Naive thymus-derived CD8-positive, alpha-beta T cell (primary cell): ENCODE results near the gene MBD5. TPM values are rescaled to one million over a fixed set of nuclear protein-coding genes. Genes with fewer than 3 reads are reported as not detected.

Source experiments
- ATAC-seq, 2 donors: fragments of 150-1000 bp; cut with Tn5 transposase in 1 of 2; sonication (Bioruptor Pico), chemical (Tn5 transposase) in 1 of 2; 1 replicate in 1 of 2; 2 replicates in 1 of 2; pipeline ENCODE4 v1.10.0; 2021; ENCODE audit warnings: mild to moderate bottlenecking in 2 of 2, moderate library complexity in 2 of 2
- POLR2A ChIA-PET: fragments of 350-600 bp; sonication (Branson Sonifier 250); formaldehyde crosslinking; loops from one replicate; lab custom pipeline; 2021; ENCODE audit warnings: antibody characterized with exemption; lab: Charles Lee
- DNase-seq, 10 donors: peaks; one replicate each; pipeline versions ENCODE4 v3.0.0 to v3.0.0-alpha.2; 2020 to 2022
- H3K27ac Mint-ChIP-seq, 10 donors: one replicate each; pipeline ENCODE4 v1.8.0; 2020 to 2022; ENCODE audit warnings: mild to moderate bottlenecking in 10 of 10, mixed read lengths in 10 of 10, moderate library complexity in 4 of 10, inconsistent platforms in 1 of 10
- H3K27me3 Mint-ChIP-seq, 5 donors: one replicate each; pipeline ENCODE4 v1.8.0; 2021 to 2022; ENCODE audit warnings: mixed read lengths in 5 of 5
- H3K36me3 Mint-ChIP-seq, 3 donors: one replicate each; pipeline ENCODE4 v1.8.0; 2020 to 2022; ENCODE audit warnings: mixed read lengths in 3 of 3, mild to moderate bottlenecking in 2 of 3, inconsistent platforms in 1 of 3
- H3K4me1 Mint-ChIP-seq, 4 donors: one replicate each; pipeline ENCODE4 v1.8.0; 2021 to 2022; ENCODE audit warnings: mixed read lengths in 4 of 4
- H3K4me3 Mint-ChIP-seq, 10 donors: one replicate each; pipeline ENCODE4 v1.8.0; 2020 to 2022; ENCODE audit warnings: mild to moderate bottlenecking in 10 of 10, mixed read lengths in 10 of 10, moderate library complexity in 6 of 10, inconsistent platforms in 1 of 10
- H3K9me3 Mint-ChIP-seq, 9 donors: one replicate each; pipeline ENCODE4 v1.8.0; 2020 to 2022; ENCODE audit warnings: mixed read lengths in 9 of 9, mild to moderate bottlenecking in 3 of 9, inconsistent platforms in 1 of 9, moderate library complexity in 1 of 9
- polyA plus RNA-seq, 3 donors: library from polyadenylated mRNA; unstranded; fragments of 300-500 nt; fragmentation: Illumina TruSeq; gene quantifications; one replicate each; pipeline ENCODE4 v1.2.3, GENCODE V29; 2021
- total RNA-seq, 8 experiments: library from RNA in 2 of 8; stranded (reverse) in 2 of 8; gene quantifications; one replicate each; pipeline ENCODE4 v1.2.3 and lab custom pipeline; 2021 to 2026

The MBD5 gene
- total and polyA plus RNA-seq, 5 experiments from 2014 or later, result 11.7 to 54.1 (median 17.9) TPM

DNA sequence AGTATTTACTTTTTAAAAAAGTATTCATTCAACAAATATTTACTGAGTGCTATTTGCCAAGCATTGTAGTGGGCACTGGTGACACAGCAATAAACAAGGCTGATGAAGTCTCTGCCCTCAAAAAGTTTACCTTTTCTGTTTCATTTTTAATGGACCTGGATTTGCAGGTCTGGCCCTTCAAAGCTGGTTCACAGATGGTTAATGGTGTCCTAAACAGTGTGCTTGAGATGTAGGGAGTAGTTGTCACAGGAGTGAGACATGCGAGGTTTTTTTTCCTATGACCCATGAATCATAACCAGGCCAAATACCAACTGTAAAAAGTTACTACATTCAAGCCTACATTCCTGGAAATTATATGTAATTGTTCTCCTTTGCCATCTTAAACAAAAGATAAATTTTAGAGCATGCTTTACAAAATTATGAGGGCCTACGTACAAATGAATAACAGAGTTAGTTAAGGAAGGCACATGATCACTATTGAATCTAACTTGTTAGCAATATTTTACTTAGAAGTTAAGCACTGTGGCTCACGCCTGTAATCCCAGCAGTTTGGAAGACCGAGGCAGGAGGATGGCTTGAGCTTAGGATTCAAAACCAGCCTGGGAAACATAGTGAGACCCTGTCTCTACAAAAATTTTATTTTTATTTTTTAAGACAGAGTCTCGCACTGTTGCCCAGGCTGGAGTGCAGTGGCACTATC is 223.9 kb downstream of the MBD5 start:
- H3K27me3 Mint-ChIP-seq, result no peaks in the 10 kb centered on the region
- ATAC-seq (no peak), DNase-seq (no peak)
- H3K4me1 Mint-ChIP-seq, result no peaks in the 10 kb centered on the region
- POLR2A ChIA-PET, result no interaction called here
- peaks cover 0 to 35% (median 12%) of the 10 kb centered on the region in 9 donors for H3K9me3 Mint-ChIP-seq
- no peak overlapping the region for H3K4me3 Mint-ChIP-seq
- H3K27ac Mint-ChIP-seq, result no peak overlapping the region
- H3K36me3 Mint-ChIP-seq, result peaks cover 29 to 50% (median 32%) of the 10 kb centered on the region in 3 donors

GRCh38 chr2:148251993-148252392 is 231.1 kb downstream of the MBD5 start:
- H3K4me1 Mint-ChIP-seq, result no peaks in the 10 kb centered on the region
- H3K36me3 Mint-ChIP-seq, result peaks cover 41 to 78% (median 45%) of the 10 kb centered on the region in 3 donors
- DNase-seq, result no peak
- POLR2A ChIA-PET, result interaction anchor here (0.5 kb wide), 1 partner anchor 746 kb away, joined by 5 read pairs; no protein-coding TSS in a partner anchor
- H3K27me3 Mint-ChIP-seq, result no peaks in the 10 kb centered on the region
- no peak overlapping the region for H3K27ac Mint-ChIP-seq
- peaks cover 0 to 64% (median 28%) of the 10 kb centered on the region in 9 donors for H3K9me3 Mint-ChIP-seq
- H3K4me3 Mint-ChIP-seq, result no peak overlapping the region
- no peak for ATAC-seq

DNA sequence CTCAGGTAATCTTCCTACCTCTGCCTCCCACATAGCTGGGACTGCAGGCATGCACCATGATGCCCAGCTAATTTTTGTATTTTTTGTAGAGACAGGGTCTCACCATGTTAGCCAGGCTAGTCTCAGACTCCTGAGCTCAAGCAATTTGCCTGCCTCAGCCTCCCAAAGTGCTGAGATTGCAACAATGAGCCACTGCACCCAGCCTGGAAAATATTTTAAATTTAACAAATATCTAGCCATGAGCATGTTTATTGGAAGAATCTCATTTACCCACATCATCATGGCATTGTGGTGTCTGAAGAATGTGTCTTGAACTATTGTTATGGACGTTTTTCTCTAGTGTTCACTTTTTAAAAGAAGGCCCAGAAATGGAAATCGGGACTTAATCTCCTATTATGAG is 231.8 kb downstream of the MBD5 start:
- ATAC-seq (no peak), DNase-seq (no peak)
- no peak overlapping the region for H3K4me3 Mint-ChIP-seq
- POLR2A ChIA-PET, result interaction anchor here (0.5 kb wide), 1 partner anchor 746 kb away, joined by 5 read pairs; no protein-coding TSS in a partner anchor
- no peak overlapping the region for H3K27ac Mint-ChIP-seq
- H3K9me3 Mint-ChIP-seq, result peaks cover 0 to 64% (median 28%) of the 10 kb centered on the region in 9 donors
- H3K27me3 Mint-ChIP-seq, result no peaks in the 10 kb centered on the region
- H3K4me1 Mint-ChIP-seq, result no peaks in the 10 kb centered on the region
- H3K36me3 Mint-ChIP-seq, result peaks cover 38 to 80% (median 41%) of the 10 kb centered on the region in 3 donors

GRCh38 chr2:148253685-148254084 is 232.8 kb downstream of the MBD5 start:
- POLR2A ChIA-PET, result no interaction called here
- Mint-ChIP-seq H3K4me3 (no peak overlapping the region), H3K9me3 (peaks cover 0 to 56% (median 28%) of the 10 kb centered on the region in 9 donors), H3K36me3 (peaks cover 40 to 85% (median 41%) of the 10 kb centered on the region in 3 donors), H3K4me1 (no peaks in the 10 kb centered on the region), H3K27me3 (no peaks in the 10 kb centered on the region), H3K27ac (peak overlapping the region in 2 of 10 donors; percentile 29 to 86)
- ATAC-seq (no peak), DNase-seq (peak in 4 of 10 donors; percentile 8 to 54 (median 12))

- DNase-seq (no peak), ATAC-seq (no peak)
- H3K4me1 Mint-ChIP-seq, result peaks cover 2 to 9% (median 7%) of the 10 kb centered on the region in 4 donors
- peaks cover 0 to 51% (median 33%) of the 10 kb centered on the region in 9 donors for H3K9me3 Mint-ChIP-seq
- peaks cover 40 to 89% (median 46%) of the 10 kb centered on the region in 3 donors for H3K36me3 Mint-ChIP-seq
- POLR2A ChIA-PET, result no interaction called here
- no peak overlapping the region for H3K27ac Mint-ChIP-seq
- no peak overlapping the region for H3K4me3 Mint-ChIP-seq
- no peaks in the 10 kb centered on the region for H3K27me3 Mint-ChIP-seq
Measured at GRCh38 chr2:148255929-148256328, 235.0 kb downstream of the MBD5 start.

GRCh38 chr2:148257276-148257675 is 236.4 kb downstream of the MBD5 start:
- peaks cover 5 to 10% (median 7%) of the 10 kb centered on the region in 4 donors for H3K4me1 Mint-ChIP-seq
- H3K4me3 Mint-ChIP-seq, result no peak overlapping the region
- no peaks in the 10 kb centered on the region for H3K27me3 Mint-ChIP-seq
- ATAC-seq (no peak), DNase-seq (peak in 1 of 10 donors; percentile 54)
- H3K36me3 Mint-ChIP-seq, result peaks cover 32 to 80% (median 40%) of the 10 kb centered on the region in 3 donors
- peaks cover 0 to 45% (median 28%) of the 10 kb centered on the region in 9 donors for H3K9me3 Mint-ChIP-seq
- POLR2A ChIA-PET, result no interaction called here
- H3K27ac Mint-ChIP-seq, result no peak overlapping the region

DNA sequence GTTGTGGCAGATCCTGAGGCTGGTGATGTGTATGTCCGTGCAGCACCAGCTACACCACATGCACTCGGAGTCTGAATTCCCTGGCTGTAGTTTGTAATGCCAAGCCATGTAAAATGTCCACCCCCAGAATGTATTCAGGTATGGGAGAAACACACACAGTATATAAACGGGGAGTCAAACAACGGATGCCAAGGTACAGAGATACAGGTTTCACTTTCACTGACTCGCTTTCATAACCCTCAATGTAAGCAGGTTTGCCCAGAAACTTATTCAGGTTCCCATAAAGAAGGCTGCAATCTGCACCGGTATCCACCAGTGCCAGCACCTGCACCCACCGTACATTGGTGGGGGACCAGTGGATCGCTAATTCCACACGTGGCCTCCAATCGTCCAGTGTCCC is 237.2 kb downstream of the MBD5 start:
- H3K4me3 Mint-ChIP-seq, result no peak overlapping the region
- no peaks in the 10 kb centered on the region for H3K27me3 Mint-ChIP-seq
- H3K36me3 Mint-ChIP-seq, result peaks cover 25 to 72% (median 34%) of the 10 kb centered on the region in 3 donors
- POLR2A ChIA-PET, result no interaction called here
- H3K27ac Mint-ChIP-seq, result no peak overlapping the region
- peaks cover 0 to 38% (median 28%) of the 10 kb centered on the region in 9 donors for H3K9me3 Mint-ChIP-seq
- no peak for DNase-seq
- peaks cover 5 to 12% (median 8%) of the 10 kb centered on the region in 4 donors for H3K4me1 Mint-ChIP-seq
- ATAC-seq, result no peak

DNA sequence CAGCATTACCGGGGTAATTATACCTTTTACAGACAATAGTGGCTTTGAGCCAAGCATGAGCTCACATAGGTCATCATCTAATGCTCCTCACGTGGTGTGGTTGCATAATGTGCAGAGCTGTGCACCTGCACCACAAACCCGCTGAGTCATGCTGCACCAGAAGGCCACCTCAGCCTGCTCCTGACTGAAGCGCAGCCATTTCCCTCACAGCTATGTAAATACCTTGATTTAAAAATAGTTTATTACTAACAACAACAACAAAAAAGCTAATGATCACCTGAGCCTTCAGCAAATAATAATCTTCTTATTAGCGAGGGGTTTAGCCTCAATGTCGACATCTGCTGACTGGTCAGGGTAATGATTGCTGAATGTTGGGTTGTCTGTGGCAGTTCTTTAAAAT is 238.8 kb downstream of the MBD5 start:
- DNase-seq (no peak), ATAC-seq (no peak)
- peaks cover 5 to 12% (median 8%) of the 10 kb centered on the region in 4 donors for H3K4me1 Mint-ChIP-seq
- peak overlapping the region in 1 of 10 donors; percentile 53 for H3K27ac Mint-ChIP-seq
- peaks cover 0 to 23% (median 15%) of the 10 kb centered on the region in 9 donors for H3K9me3 Mint-ChIP-seq
- POLR2A ChIA-PET, result no interaction called here
- H3K27me3 Mint-ChIP-seq, result no peaks in the 10 kb centered on the region
- H3K36me3 Mint-ChIP-seq, result peaks cover 17 to 58% (median 21%) of the 10 kb centered on the region in 3 donors
- H3K4me3 Mint-ChIP-seq, result no peak overlapping the region

DNA sequence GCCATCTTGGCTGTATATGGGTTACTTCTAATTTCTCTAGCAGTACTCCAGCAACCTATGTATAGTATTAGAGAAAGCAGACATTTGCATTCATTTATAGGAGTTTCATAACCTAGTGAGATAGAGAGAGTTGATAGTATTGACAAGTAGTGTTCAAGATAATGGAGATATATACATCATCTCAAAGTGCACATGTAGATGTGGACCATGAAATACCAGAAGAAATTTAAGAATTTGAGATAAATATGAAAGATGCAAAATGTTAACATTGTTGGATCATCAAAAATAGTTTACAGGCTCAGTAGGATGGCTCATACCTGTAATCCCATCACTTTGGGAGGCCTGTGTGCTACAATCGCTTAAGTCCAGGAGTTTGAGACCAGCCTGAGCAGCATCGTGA is 243.0 kb downstream of the MBD5 start:
- H3K9me3 Mint-ChIP-seq, result peaks cover 0 to 15% (median 5%) of the 10 kb centered on the region in 9 donors
- H3K27me3 Mint-ChIP-seq, result no peaks in the 10 kb centered on the region
- peaks cover 16 to 24% (median 22%) of the 10 kb centered on the region in 3 donors for H3K36me3 Mint-ChIP-seq
- POLR2A ChIA-PET, result no interaction called here
- no peak overlapping the region for H3K4me3 Mint-ChIP-seq
- DNase-seq (no peak), ATAC-seq (no peak)
- peak overlapping the region in 1 of 10 donors; percentile 32 for H3K27ac Mint-ChIP-seq
- H3K4me1 Mint-ChIP-seq, result peaks cover 6 to 12% (median 9%) of the 10 kb centered on the region in 4 donors

GRCh38 chr2:148273158-148273691 is 252.3 kb downstream of the MBD5 start:
- DNase-seq, result no peak

GRCh38 chr2:148279216-148279615 is 258.3 kb downstream of the MBD5 start:
- no peak for ATAC-seq
- DNase-seq, result no peak
- peaks cover 4 to 13% (median 7%) of the 10 kb centered on the region in 4 donors for H3K4me1 Mint-ChIP-seq
- no peaks in the 10 kb centered on the region for H3K9me3 Mint-ChIP-seq
- H3K27ac Mint-ChIP-seq, result peak overlapping the region in 2 of 10 donors; percentile 25 to 50
- H3K4me3 Mint-ChIP-seq, result no peak overlapping the region
- no peaks in the 10 kb centered on the region for H3K27me3 Mint-ChIP-seq
- peaks cover 0 to 26% (median 9%) of the 10 kb centered on the region in 3 donors for H3K36me3 Mint-ChIP-seq
- POLR2A ChIA-PET, result no interaction called here

More at GRCh38 chr2:148273158-148273691, 252.3 kb downstream of the MBD5 start:
- no peak for ATAC-seq
- peaks cover 0 to 10% (median 1%) of the 10 kb centered on the region in 4 donors for H3K4me1 Mint-ChIP-seq
- no peak overlapping the region for H3K4me3 Mint-ChIP-seq
- POLR2A ChIA-PET, result no interaction called here
- no peak overlapping the region for H3K27ac Mint-ChIP-seq
- peaks cover 0 to 4% (median 0%) of the 10 kb centered on the region in 9 donors for H3K9me3 Mint-ChIP-seq
- no peaks in the 10 kb centered on the region for H3K27me3 Mint-ChIP-seq
- H3K36me3 Mint-ChIP-seq, result peaks cover 4 to 36% (median 32%) of the 10 kb centered on the region in 3 donors

GRCh38 chr2:148282201-148282600 is 261.3 kb downstream of the MBD5 start:
- Mint-ChIP-seq H3K36me3 (peaks cover 10 to 27% (median 15%) of the 10 kb centered on the region in 3 donors), H3K4me1 (peaks cover 4 to 18% (median 7%) of the 10 kb centered on the region in 4 donors), H3K4me3 (no peak overlapping the region), H3K27ac (no peak overlapping the region), H3K27me3 (no peaks in the 10 kb centered on the region), H3K9me3 (peaks cover 0 to 2% (median 0%) of the 10 kb centered on the region in 9 donors)
- DNase-seq (no peak), ATAC-seq (no peak)
- POLR2A ChIA-PET, result no interaction called here

DNA sequence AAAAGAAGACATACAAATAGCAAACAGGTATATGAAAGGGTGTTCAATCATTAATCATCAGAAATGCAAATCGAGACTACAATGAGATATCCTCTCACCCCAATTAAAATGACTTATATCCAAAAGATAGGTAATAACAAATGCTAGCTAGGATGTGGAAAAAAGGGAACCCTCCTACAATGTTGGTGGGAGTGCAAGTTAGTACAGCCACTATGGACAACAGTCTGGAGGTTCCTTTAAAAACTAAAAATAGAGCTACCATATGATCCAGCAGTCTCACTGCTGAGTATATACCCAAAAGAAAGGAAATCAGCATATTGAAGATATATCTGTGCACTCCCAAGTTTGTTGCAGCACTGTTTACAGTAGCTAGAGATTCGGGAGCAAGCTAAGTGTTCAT is 271.5 kb downstream of the MBD5 start:
- no peaks in the 10 kb centered on the region for H3K27me3 Mint-ChIP-seq
- H3K4me3 Mint-ChIP-seq, result no peak overlapping the region
- POLR2A ChIA-PET, result no interaction called here
- H3K27ac Mint-ChIP-seq, result no peak overlapping the region
- no peak for ATAC-seq
- H3K36me3 Mint-ChIP-seq, result peaks cover 28 to 40% (median 37%) of the 10 kb centered on the region in 3 donors
- peaks cover 0 to 4% (median 0%) of the 10 kb centered on the region in 9 donors for H3K9me3 Mint-ChIP-seq
- peaks cover 0 to 2% (median 0%) of the 10 kb centered on the region in 4 donors for H3K4me1 Mint-ChIP-seq
- no peak for DNase-seq
